GM18861 (cell line): ENCODE data around the gene AFMID.
"Not testable (repeated sequence)": the region's sequence is repeated elsewhere in the genome, so short reads cannot be mapped to it uniquely, and the experiment has no call there.

Source experiments
- ATAC-seq: cut with Tn5 transposase; IDR thresholded peaks from one replicate; pipeline ENCODE4 v1.9.1; 2021; ENCODE audit not compliant: unreplicated experiment

AFMID gene

GRCh38 chr17:78186692-78187595 is at the start of gene AFMID, which contains the start of gene TK1:
AFMID (plus strand) TSS chr17:78187362; CDS start chr17:78187371, 9 bp downstream.
TK1 (minus strand) TSS chr17:78187052; CDS start chr17:78186994, 58 bp downstream.
- peak; percentile 81 for ATAC-seq

GRCh38 chr17:78137392-78138203 is 49.6 kb upstream of the AFMID start:
- no peak for ATAC-seq

- no peak for ATAC-seq
These were observed 48.7 kb upstream of the AFMID start for GRCh38 chr17:78138204-78139060.

GRCh38 chr17:78139861-78140168 is 47.3 kb upstream of the AFMID start:
- not testable (repeated sequence) for ATAC-seq

GRCh38 chr17:78140169-78141051 is 46.8 kb upstream of the AFMID start:
- peak; percentile 60 for ATAC-seq

GRCh38 chr17:78141437-78142118 is 45.6 kb upstream of the AFMID start:
- no peak for ATAC-seq

GRCh38 chr17:78142119-78142861 is 44.9 kb upstream of the AFMID start:
- no peak for ATAC-seq

- no peak for ATAC-seq
These were observed 43.7 kb upstream of the AFMID start for GRCh38 chr17:78143214-78144146.

GRCh38 chr17:78144147-78144719 is 42.9 kb upstream of the AFMID start:
- no peak for ATAC-seq

GRCh38 chr17:78144736-78145641 is 42.2 kb upstream of the AFMID start:
- no peak for ATAC-seq

- ATAC-seq, result no peak
These were observed 40.7 kb upstream of the AFMID start for GRCh38 chr17:78146471-78146869.

- ATAC-seq, result no peak
These were observed 40.3 kb upstream of the AFMID start for GRCh38 chr17:78146881-78147280.

- no peak for ATAC-seq
These were observed 39.7 kb upstream of the AFMID start for GRCh38 chr17:78147315-78147998.

GRCh38 chr17:78148286-78149016 is 38.7 kb upstream of the AFMID start:
- no peak for ATAC-seq

- no peak for ATAC-seq
These were observed 35.6 kb upstream of the AFMID start for GRCh38 chr17:78151514-78152008.
